HEK293T (cell line): ENCODE results near the gene NSFL1C.

Source experiments
- BHLHE40 ChIP-seq: fragments of 450-650 bp; IDR thresholded peaks from 2 replicates; pipeline ENCODE4 v1.6.1; 2016; ENCODE audit warnings: mild to moderate bottlenecking, moderate library complexity, borderline replicate concordance
- SUZ12 ChIP-seq: fragments of 450-650 bp; IDR thresholded peaks from 2 replicates; pipeline ENCODE4 v1.6.1; 2016; ENCODE audit warnings: mild to moderate bottlenecking
- ZNF384 ChIP-seq: fragments of 450-650 bp; IDR thresholded peaks from 2 replicates; pipeline ENCODE4 v1.6.1; 2016

- no peak for TF ChIP-seq BHLHE40
- TF ChIP-seq SUZ12 = no peak
- TF ChIP-seq ZNF384 = no peak
Measured at GRCh38 chr20:1415667-1416468, 50.8 kb downstream of the NSFL1C start.
